Gastrocnemius medialis (tissue), 4 donors: Measurements from ENCODE around the gene PTPN4. TPM values are rescaled to one million over a fixed set of nuclear protein-coding genes. Genes with fewer than 3 reads are reported as not detected.
"Not testable (repeated sequence)": the region's sequence is repeated elsewhere in the genome, so short reads cannot be mapped to it uniquely, and the experiment has no call there.

Experiments
- ATAC-seq, 2 donors: fragments of 150-250 bp; one replicate each; pipeline ENCODE4 v1.9.1; 2016
- DNase-seq, 2 donors: peaks; one replicate each; pipeline ENCODE4 v3.0.0-alpha.2; 2019
- H3K27ac ChIP-seq, 4 donors: fragments of 200-600 bp; sonication (generic); 1 replicate in 1 of 4; 2 replicates in 3 of 4; pipeline ENCODE4 v1.5.1; 2016 to 2018; ENCODE audit warnings: mild to moderate bottlenecking in 2 of 4, moderate library complexity in 1 of 4
- H3K27me3 ChIP-seq, 3 donors: fragments of 200-600 bp; sonication (generic) in 2 of 3; 1 replicate in 1 of 3; 2 replicates in 2 of 3; pipeline versions ENCODE4 v1.5.1 to v1.6.0; 2016 to 2019; ENCODE audit warnings: mild to moderate bottlenecking in 1 of 3, moderate library complexity in 1 of 3
- H3K36me3 ChIP-seq, 2 donors: fragments of 200-600 bp; sonication (generic) in 1 of 2; one replicate each; pipeline ENCODE4 v1.5.1; 2017 to 2018
- H3K4me1 ChIP-seq, 2 donors: fragments of 200-600 bp; sonication (generic) in 1 of 2; one replicate each; pipeline ENCODE4 v1.5.1; 2016 to 2017; ENCODE audit warnings: mild to moderate bottlenecking in 2 of 2
- H3K4me3 ChIP-seq, 4 donors: fragments of 200-600 bp; sonication (generic) in 3 of 4; 1 replicate in 1 of 4; 2 replicates in 3 of 4; pipeline ENCODE4 v1.5.1; 2016 to 2019; ENCODE audit warnings: mild to moderate bottlenecking in 2 of 4
- H3K9me3 ChIP-seq, 3 donors: fragments of 200-600 bp; sonication (generic) in 2 of 3; 1 replicate in 1 of 3; 2 replicates in 2 of 3; pipeline ENCODE4 v1.5.1; 2016 to 2019
- CTCF ChIP-seq, 5 experiments: fragments of 450-650 bp in 3 of 5; fragments of 200-600 bp in 2 of 5; sonication (generic) in 2 of 5; IDR thresholded peaks in 4 of 5; conservative IDR thresholded peaks in 1 of 5; 1 replicate in 4 of 5; 2 replicates in 1 of 5; pipeline ENCODE4 v1.5.1; 2016 to 2019; ENCODE audit warnings: antibody characterized with exemption in 5 of 5, mild to moderate bottlenecking in 3 of 5, moderate library complexity in 3 of 5
- POLR2A ChIP-seq, 2 donors: fragments of 450-650 bp; IDR thresholded peaks; one replicate each; pipeline ENCODE4 v1.6.1; 2017; ENCODE audit warnings: antibody characterized with exemption in 2 of 2, mild to moderate bottlenecking in 2 of 2, moderate library complexity in 2 of 2
- in situ Hi-C, 4 donors: fragments of 200-750 bp; cut with MboI; loops; one replicate each; pipeline versions ENCODE4 v1.15.0 to v1.8.0; 2017; ENCODE audit warnings: low sequenced_read_pairs in 4 of 4
- intact Hi-C: fragments of 100-400 bp; cut with DNase I; formaldehyde crosslinking; loops from one replicate; pipeline ENCODE4 v1.15.1; 2023; ENCODE audit warnings: low total_unique reads
- total RNA-seq, 4 donors: library from RNA; depleted of rRNA; stranded (reverse); fragments of >200 nt; gene quantifications; one replicate each; pipeline versions ENCODE4 v1.1.0 to v1.2.3, GENCODE V29; 2016

The PTPN4 gene
- total RNA-seq, 4 donors from 2014 or later: 12.7 to 37.8 (median 33.5) TPM

- Histone ChIP-seq H3K4me3 (no peak overlapping the region), H3K36me3 (no peaks in the 10 kb centered on the region), H3K27ac (no peak overlapping the region), H3K27me3 (no peaks in the 10 kb centered on the region), H3K9me3 (no peaks in the 10 kb centered on the region), H3K4me1 (peaks cover 0 to 10% of the 10 kb centered on the region in 2 donors)
- intact Hi-C loops: no loop called here
- ATAC-seq: no peak
- in situ Hi-C loops: loop anchor here in 1 of 4 donors (25.0 kb wide), 1 partner anchor 258 kb away; the partner anchor contains the start of gene PTPN4
- TF ChIP-seq CTCF (IDR thresholded peaks at IDR 0.05 in 4 of 5, conservative IDR thresholded peaks at IDR 0.05 in 1 of 5) (no peak), POLR2A (IDR thresholded peaks at IDR 0.05) (no peak)
- no peak for DNase-seq
Measured at GRCh38 chr2:120020554-120020953, 260.8 kb downstream of the PTPN4 start.

- in situ Hi-C loops: loop anchor here in 1 of 4 donors (25.0 kb wide), 1 partner anchor 260 kb away; the partner anchor contains the start of gene PTPN4
- H3K9me3 ChIP-seq, DNase-seq, H3K27ac ChIP-seq, ATAC-seq, H3K36me3 ChIP-seq, intact Hi-C loops, H3K4me1 ChIP-seq, H3K27me3 ChIP-seq, H3K4me3 ChIP-seq: not testable (repeated sequence)
Measured at GRCh38 chr2:120022505-120022904, 262.8 kb downstream of the PTPN4 start.

- intact Hi-C loops: no loop called here
- Histone ChIP-seq H3K27me3 (no peaks in the 10 kb centered on the region), H3K4me1 (no peaks in the 10 kb centered on the region), H3K9me3 (no peaks in the 10 kb centered on the region), H3K36me3 (no peaks in the 10 kb centered on the region), H3K4me3 (no peak overlapping the region), H3K27ac (no peak overlapping the region)
- TF ChIP-seq POLR2A (IDR thresholded peaks at IDR 0.05) (no peak), CTCF (IDR thresholded peaks at IDR 0.05 in 4 of 5, conservative IDR thresholded peaks at IDR 0.05 in 1 of 5) (no peak)
- in situ Hi-C loops: no loop called here
- DNase-seq (no peak), ATAC-seq (no peak)
Measured at GRCh38 chr2:120026890-120027289, 267.2 kb downstream of the PTPN4 start.

GRCh38 chr2:120028795-120029194 is 269.1 kb downstream of the PTPN4 start:
- in situ Hi-C loops: no loop called here
- H3K4me1 ChIP-seq: peaks cover 0 to 1% of the 10 kb centered on the region in 2 donors
- TF ChIP-seq CTCF (IDR thresholded peaks at IDR 0.05 in 4 of 5, conservative IDR thresholded peaks at IDR 0.05 in 1 of 5): no peak
- TF ChIP-seq POLR2A (IDR thresholded peaks at IDR 0.05): no peak
- no peak for ATAC-seq
- H3K9me3 ChIP-seq: no peaks in the 10 kb centered on the region
- no peak overlapping the region for H3K4me3 ChIP-seq
- intact Hi-C loops: no loop called here
- H3K27me3 ChIP-seq: no peaks in the 10 kb centered on the region
- no peaks in the 10 kb centered on the region for H3K36me3 ChIP-seq
- no peak overlapping the region for H3K27ac ChIP-seq
- no peak for DNase-seq

GRCh38 chr2:120029672-120030640 is 270.2 kb downstream of the PTPN4 start:
- Histone ChIP-seq H3K4me3 (no peak overlapping the region), H3K27ac (no peak overlapping the region), H3K4me1 (peaks cover 6 to 8% of the 10 kb centered on the region in 2 donors), H3K27me3 (no peaks in the 10 kb centered on the region), H3K9me3 (no peaks in the 10 kb centered on the region), H3K36me3 (no peaks in the 10 kb centered on the region)
- in situ Hi-C loops: no loop called here
- no peak for DNase-seq
- intact Hi-C loops: no loop called here
- TF ChIP-seq POLR2A (IDR thresholded peaks at IDR 0.05) (no peak), CTCF (IDR thresholded peaks at IDR 0.05 in 4 of 5, conservative IDR thresholded peaks at IDR 0.05 in 1 of 5) (no peak)
- ATAC-seq: no peak
